A673 (cell line): Measurements from ENCODE around the gene P2RX1.

Source experiments
- EZH2 ChIP-seq: fragments of 200-600 bp; sonication (generic); IDR thresholded peaks from 2 replicates; pipeline ENCODE4 v1.6.1; 2017; ENCODE audit warnings: borderline replicate concordance, low read depth, mild to moderate bottlenecking, mixed read lengths, antibody characterized with exemption, low read length; ENCODE audit not compliant: poor library complexity, severe bottlenecking
- TF ChIP-seq, protein P1 (sequence below): fragments of 300-800, 200-600 bp; sonication (generic); conservative IDR thresholded peaks from 2 replicates; pipeline ENCODE4 v1.5.1; 2017; ENCODE audit warnings: low read depth, mild to moderate bottlenecking, antibody characterized with exemption, low read length, moderate library complexity, mixed read lengths

GRCh38 chr17:3929181-3929580, 12.9 kb upstream of the P2RX1 start:
- TF ChIP-seq, protein P1, sequence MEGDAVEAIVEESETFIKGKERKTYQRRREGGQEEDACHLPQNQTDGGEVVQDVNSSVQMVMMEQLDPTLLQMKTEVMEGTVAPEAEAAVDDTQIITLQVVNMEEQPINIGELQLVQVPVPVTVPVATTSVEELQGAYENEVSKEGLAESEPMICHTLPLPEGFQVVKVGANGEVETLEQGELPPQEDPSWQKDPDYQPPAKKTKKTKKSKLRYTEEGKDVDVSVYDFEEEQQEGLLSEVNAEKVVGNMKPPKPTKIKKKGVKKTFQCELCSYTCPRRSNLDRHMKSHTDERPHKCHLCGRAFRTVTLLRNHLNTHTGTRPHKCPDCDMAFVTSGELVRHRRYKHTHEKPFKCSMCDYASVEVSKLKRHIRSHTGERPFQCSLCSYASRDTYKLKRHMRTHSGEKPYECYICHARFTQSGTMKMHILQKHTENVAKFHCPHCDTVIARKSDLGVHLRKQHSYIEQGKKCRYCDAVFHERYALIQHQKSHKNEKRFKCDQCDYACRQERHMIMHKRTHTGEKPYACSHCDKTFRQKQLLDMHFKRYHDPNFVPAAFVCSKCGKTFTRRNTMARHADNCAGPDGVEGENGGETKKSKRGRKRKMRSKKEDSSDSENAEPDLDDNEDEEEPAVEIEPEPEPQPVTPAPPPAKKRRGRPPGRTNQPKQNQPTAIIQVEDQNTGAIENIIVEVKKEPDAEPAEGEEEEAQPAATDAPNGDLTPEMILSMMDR: no peak
- no peak for TF ChIP-seq EZH2
